Stimulated activated CD4-positive, alpha-beta T cell treated with anti-CD3 and anti-CD28 coated beads, Interleukin-4, amount 100 ng/mL, for 48 hours (primary cell): ENCODE data around the gene GSDMA.
"Not testable (repeated sequence)": the region's sequence is repeated elsewhere in the genome, so short reads cannot be mapped to it uniquely, and the experiment has no call there.

ENCODE experiments used
- DNase-seq, 2 donors: peaks; one replicate each; pipeline ENCODE4 v3.0.0-alpha.2; 2020; ENCODE audit warnings: low read depth in 2 of 2

Gene GSDMA

DNA sequence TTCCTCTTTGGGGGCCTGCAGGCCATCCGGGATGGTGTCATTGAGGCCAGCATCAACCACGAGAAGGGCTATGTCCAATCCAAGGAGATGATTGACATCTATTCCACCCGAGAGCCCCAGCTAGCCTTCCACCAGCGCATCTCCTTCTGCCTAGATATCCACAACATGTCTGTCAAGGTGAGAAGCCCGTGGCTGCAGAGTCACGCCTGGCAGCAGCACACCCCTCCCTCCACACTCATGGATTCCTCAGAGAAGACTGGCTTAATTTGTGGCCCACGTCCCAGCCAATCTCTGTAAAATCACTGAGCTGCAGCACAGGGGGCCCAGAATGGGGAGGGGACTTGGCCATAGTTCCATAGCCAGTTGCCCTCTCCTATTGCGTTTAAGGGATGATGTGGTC is 33.4 kb downstream of the GSDMA start:
- DNase-seq, result no peak

DNA sequence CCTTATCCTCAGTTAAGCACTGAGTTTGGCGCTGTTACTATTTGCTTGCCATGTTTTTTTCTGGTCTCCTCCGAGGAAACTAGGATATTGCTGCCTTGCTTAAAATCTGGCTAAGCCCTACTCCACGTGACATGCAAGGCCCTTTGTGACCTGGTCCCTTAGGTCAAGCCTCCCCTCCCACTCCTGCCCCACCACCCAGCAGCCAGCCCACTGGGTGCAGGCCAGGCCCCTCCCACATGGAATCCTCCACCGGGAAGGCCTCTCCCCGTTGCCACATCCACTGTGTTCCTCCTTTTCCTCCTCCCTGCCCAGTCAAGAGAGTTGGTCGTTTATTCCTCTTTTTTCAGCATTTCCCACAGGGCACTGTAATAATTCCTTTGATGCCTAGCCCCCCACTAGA is 34.0 kb downstream of the GSDMA start:
- DNase-seq, result no peak

DNA sequence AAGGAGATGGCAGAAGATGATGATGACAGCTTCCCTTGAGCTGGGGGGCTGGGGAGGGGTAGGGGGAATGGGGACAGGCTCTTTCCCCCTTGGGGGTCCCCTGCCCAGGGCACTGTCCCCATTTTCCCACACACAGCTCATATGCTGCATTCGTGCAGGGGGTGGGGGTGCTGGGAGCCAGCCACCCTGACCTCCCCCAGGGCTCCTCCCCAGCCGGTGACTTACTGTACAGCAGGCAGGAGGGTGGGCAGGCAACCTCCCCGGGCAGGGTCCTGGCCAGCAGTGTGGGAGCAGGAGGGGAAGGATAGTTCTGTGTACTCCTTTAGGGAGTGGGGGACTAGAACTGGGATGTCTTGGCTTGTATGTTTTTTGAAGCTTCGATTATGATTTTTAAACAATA is 34.7 kb downstream of the GSDMA start:
- no peak for DNase-seq

DNA sequence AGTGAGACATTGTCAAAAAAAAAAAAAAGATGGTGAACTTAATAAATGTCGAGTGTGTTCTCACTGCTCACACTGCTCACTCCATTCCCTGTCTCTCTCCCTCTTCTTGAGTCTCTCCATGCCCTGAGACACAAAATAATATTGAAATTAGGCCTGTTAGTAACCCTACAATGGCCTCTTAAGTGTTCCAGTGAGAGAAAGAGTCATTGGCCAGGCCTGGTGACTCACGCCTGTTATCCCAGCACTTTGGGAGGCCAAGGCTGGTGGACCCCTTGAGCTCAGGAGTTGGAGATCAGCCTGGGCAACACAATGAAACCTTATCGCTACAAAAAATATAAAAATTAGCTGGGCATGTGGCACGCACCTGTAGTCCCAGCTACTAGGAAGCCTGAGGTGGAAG is 36.3 kb downstream of the GSDMA start:
- no peak for DNase-seq

DNA sequence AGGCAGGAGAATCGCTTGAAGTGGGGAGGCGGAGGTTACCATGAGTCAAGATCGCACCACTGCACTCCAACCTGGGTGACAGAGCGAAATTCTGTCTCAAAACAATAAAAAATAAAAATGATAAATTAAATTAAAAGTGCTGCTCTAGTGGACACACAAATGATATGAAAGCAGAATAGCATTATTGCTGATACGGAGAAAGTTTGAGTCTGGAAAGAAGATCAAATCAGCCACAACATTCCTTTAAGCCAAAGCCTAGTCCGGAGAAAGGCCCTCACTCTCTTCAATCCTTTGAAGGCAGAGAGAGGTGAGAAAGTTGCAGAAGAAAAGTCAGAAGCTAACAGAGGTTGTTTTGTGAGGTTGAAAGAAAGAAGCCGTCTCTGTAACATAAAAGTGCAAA is 37.4 kb downstream of the GSDMA start:
- DNase-seq, result no peak

DNA sequence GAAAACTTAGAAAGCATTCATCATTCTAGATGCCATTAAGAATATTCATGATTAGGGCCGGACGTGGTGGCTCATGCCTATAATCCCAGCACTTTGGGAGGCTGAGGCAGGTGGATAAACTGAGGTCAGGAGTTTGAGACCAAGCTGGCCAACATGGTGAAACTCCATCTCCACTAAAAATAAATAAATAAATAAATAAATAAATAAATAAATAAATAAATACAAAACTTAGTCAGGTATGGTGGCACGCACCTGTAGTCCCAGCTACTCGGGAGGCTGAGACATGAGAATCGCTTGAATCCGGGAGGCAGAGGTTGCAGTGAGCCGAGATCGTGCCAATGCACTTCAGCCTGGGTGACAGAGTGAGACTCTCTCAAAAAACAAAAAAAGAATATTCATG is 38.5 kb downstream of the GSDMA start:
- DNase-seq, result not testable (repeated sequence)

DNA sequence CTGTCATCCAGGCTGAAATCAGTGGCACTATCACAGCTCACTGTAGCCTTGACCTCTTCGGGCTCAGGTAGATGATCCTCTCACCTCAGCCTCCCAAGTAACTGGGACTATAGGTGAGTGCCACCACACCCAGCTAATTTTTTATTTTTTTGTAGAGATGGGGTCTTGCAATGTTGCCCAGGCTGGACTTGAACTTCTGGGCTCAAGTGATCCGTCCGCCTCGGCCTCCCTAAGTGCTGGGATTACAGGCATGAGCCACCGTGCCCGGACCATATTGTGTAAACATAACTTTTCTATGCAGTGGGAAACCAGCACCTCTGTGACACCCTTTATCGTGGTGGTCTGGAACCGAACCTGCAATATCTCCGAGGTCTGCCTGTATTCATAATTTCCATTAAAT is 41.3 kb downstream of the GSDMA start:
- DNase-seq, result no peak

DNA sequence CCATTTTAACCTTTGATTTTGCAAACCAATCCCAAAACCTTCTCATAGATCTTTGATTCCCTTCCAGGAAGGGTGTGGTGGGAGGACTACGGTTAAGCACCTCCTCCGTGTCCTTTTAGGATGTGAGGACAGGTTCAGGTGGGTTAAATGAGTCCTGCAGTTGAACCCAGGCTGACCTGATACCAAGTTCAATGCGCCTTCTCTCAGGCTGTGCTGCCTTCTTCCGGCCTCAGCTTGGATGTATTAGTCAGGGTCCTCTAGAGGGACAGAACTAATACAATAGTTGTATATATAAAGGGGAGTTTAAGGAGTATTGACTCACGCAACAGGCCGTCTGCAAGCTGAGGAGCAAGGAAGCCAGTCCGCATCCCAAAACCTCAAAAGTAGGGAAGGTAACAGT is 41.9 kb downstream of the GSDMA start:
- DNase-seq, result no peak

DNA sequence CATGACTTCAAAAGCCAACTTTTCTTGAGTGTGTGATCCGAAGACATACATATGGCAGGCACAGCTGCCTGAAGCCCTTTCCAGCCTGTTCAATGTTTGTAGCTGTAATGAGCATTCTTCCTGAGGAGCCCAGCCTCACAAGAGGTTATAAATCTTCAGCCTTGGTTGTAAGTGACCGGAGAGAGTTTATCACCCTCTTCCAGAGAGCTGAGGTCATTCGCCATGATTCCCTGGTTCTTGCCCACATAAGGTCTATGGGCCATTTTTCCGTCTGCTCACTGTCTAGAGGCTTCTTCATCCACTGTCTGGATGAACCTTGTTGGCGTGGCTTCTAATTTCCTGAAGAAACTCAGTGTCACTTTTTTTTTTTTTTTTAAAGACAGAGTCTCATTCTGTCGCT is 42.7 kb downstream of the GSDMA start:
- DNase-seq, result no peak

DNA sequence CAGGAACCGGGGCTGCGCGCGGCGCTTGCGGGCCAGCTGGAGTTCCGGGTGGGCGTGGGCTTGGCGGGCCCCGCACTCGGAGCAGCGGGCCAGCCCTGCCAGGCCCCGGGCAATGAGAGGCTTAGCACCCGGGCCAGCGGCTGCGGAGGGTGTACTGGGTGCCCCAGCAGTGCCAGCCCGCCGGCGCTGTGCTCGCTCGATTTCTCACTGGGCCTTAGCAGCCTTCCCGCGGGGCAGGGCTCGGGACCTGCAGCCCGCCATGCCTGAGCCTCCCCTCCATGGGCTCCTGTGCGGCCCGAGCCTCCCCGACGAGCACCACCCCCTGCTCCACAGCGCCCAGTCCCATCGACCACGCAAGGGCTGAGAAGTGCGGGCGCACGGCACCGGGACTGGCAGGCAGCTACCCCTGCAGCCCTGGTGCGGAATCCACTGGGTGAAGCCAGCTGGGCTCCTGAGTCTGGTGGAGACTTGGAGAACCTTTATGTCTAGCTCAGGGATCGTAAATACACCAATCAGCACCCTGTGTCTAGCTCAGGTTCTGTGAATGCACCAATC is 48.2 kb downstream of the GSDMA start:
- not testable (repeated sequence) for DNase-seq

DNA sequence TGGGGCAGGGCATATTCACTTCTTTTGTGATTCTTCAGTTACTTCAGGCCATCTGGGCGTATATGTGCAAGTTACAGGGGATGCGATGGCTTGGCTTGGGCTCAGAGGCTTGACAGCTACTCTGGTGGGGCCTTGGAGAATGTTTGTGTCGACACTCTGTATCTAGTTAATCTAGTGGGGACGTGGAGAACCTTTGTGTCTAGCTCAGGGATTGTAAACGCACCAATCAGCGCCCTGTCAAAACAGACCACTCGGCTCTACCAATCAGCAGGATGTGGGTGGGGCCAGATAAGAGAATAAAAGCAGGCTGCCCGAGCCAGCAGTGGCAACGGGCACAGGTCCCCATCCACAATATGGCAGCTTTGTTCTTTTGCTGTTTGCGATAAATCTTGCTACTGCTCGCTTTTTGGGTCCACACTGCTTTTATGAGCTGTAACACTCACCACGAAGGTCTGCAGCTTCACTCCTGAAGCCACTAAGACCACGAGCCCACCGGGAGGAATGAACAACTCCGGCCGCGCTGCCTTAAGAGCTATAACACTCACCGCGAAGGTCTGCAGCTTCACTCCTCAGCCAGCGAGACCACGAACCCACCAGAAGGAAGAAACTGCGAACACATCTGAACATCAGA is 49.3 kb downstream of the GSDMA start:
- DNase-seq, result not testable (repeated sequence)

DNA sequence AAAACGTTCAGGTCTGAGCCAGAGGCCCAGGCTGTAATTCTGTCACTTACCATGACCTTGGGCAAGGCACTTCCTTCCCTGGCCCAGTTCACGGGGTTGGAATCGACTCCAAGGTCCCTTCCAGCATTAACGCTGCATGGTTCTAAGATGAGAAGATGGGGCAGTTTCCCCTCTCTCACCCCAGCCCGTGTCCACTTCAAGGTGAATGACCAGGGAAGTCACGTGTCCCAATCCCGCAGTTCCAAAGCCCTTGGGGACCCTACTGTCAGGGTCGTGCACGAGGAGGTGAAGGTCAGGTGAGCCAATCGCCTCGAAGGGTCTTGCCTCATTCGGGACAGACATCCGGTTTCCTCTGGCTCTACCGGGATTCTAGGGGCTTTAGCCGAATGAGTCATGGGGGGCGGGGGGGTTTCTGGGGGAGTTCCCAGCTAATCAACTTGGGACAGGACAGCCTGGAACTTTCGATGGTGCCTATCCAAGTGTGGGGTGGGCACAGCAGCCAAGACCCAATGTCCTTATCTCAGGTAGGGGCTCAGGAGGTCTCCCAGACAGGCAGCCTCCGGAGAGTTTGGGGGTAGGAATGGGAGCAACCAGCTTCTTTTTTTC is 51.7 kb downstream of the GSDMA start:
- DNase-seq, result no peak

DNA sequence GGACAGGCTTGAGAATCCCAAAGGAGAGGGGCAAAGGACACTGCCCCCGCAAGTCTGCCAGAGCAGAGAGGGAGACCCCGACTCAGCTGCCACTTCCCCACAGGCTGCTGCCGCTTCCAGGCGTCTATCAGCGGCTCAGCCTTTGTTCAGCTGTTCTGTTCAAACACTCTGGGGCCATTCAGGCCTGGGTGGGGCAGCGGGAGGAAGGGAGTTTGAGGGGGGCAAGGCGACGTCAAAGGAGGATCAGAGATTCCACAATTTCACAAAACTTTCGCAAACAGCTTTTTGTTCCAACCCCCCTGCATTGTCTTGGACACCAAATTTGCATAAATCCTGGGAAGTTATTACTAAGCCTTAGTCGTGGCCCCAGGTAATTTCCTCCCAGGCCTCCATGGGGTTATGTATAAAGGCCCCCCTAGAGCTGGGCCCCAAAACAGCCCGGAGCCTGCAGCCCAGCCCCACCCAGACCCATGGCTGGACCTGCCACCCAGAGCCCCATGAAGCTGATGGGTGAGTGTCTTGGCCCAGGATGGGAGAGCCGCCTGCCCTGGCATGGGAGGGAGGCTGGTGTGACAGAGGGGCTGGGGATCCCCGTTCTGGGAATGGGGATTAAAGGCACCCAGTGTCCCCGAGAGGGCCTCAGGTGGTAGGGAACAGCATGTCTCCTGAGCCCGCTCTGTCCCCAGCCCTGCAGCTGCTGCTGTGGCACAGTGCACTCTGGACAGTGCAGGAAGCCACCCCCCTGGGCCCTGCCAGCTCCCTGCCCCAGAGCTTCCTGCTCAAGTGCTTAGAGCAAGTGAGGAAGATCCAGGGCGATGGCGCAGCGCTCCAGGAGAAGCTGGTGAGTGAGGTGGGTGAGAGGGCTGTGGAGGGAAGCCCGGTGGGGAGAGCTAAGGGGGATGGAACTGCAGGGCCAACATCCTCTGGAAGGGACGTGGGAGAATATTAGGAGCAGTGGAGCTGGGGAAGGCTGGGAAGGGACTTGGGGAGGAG is 52.5 kb downstream of the GSDMA start, which contains the start of gene CSF3:
Gene CSF3 (plus strand): TSS at position 436 of the 993 bp plus-strand sequence. CDS start 35 bp downstream, at position 471.
- DNase-seq, result no peak

DNA sequence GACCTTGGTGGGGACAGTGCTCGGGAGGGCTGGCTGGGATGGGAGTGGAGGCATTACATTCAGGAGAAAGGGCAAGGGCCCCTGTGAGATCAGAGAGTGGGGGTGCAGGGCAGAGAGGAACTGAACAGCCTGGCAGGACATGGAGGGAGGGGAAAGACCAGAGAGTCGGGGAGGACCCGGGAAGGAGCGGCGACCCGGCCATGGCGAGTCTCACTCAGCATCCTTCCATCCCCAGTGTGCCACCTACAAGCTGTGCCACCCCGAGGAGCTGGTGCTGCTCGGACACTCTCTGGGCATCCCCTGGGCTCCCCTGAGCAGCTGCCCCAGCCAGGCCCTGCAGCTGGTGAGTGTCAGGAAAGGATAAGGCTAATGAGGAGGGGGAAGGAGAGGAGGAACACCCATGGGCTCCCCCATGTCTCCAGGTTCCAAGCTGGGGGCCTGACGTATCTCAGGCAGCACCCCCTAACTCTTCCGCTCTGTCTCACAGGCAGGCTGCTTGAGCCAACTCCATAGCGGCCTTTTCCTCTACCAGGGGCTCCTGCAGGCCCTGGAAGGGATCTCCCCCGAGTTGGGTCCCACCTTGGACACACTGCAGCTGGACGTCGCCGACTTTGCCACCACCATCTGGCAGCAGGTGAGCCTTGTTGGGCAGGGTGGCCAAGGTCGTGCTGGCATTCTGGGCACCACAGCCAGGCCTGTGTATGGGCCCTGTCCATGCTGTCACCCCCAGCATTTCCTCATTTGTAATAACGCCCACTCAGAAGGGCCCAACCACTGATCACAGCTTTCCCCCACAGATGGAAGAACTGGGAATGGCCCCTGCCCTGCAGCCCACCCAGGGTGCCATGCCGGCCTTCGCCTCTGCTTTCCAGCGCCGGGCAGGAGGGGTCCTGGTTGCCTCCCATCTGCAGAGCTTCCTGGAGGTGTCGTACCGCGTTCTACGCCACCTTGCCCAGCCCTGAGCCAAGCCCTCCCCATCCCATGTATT is 53.5 kb downstream of the GSDMA start:
- no peak for DNase-seq

DNA sequence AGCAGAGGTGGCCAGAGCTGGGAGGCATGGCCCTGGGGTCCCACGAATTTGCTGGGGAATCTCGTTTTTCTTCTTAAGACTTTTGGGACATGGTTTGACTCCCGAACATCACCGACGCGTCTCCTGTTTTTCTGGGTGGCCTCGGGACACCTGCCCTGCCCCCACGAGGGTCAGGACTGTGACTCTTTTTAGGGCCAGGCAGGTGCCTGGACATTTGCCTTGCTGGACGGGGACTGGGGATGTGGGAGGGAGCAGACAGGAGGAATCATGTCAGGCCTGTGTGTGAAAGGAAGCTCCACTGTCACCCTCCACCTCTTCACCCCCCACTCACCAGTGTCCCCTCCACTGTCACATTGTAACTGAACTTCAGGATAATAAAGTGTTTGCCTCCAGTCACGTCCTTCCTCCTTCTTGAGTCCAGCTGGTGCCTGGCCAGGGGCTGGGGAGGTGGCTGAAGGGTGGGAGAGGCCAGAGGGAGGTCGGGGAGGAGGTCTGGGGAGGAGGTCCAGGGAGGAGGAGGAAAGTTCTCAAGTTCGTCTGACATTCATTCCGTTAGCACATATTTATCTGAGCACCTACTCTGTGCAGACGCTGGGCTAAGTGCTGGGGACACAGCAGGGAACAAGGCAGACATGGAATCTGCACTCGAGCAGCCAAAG is 54.7 kb downstream of the GSDMA start:
- DNase-seq, result no peak

DNA sequence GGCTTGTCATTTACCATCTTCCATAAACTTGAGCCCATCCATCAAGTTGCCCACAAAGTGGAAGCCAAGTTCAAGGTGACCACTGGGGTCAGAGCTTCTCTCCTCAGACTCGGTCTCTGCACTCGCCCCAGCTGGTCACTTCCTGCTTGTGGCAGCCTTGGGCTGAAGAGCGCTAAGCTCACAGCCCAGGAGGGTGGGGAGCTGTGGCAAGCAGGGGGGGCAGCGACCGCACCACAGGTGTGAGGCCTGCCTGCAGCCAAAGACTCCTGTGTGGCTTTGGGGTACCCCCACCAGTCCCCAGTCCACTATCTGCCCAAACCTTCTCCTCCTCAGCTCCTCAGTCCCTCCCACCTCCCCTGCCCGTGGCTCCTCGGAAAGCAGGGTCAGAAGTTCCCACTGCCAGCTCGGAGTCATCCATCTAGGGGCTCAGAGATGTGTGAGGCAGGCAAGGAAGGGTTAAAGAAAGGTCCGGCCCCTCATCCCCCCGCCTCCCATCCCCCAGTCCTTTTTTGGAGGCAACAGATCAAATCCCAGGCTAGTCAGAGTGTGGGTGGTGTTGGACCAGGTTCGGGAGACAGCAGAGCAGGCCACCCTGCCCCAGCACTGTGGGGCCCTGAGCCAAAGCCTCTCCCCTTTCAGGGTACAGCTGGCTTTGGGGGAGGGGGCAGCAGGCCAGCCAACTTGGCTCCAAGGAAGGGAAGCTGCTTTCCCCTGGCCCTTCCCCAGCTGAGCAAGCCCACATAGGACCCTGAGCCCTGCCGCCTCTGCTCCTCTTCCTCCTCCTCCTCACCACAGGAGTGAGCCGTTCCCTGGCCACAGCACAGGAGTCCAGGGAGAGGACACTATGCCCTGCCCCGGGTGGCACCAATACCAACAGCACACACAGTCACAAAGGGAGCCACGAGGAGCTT is 55.7 kb downstream of the GSDMA start:
- DNase-seq, result no peak

DNA sequence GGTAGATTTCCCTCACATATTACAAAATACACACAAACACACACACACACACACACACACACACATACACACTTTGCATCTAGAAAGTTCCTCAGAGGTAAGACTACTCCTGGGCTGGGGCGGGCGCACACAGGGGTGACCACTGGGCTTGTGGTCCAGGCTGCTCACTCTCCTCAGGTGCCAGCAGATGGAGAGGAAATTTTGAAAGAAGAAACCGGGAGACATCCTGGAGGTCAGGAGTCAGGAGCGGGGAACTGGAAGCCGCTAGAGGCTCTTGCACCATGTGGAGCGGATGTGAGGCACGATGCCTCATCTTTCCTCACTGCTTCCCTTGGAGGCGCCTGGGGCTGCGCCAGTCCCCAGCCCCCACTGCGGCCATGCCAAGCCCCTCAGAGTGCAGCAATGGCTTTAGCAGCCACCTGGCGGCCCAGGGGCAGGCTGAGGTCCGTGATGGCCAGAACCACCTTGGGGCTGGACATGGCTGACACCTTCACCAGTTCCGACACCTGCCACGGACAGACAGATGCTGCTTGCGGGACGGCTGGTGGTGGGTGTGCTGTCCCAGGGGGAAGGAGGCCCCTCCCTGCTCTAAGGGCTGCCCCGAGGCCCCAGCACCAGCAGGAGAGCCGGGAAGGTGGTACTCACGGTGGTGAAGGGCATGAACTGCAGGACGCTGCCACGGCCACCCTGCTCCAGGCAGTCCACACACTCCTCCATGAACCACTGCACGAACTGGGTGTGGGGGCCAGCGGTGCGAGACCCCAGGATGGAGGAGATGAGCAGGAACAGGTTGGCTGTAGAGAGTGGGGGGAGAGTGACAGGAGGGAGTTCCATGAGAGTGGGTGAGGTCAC is 56.6 kb downstream of the GSDMA start:
- DNase-seq, result no peak

DNA sequence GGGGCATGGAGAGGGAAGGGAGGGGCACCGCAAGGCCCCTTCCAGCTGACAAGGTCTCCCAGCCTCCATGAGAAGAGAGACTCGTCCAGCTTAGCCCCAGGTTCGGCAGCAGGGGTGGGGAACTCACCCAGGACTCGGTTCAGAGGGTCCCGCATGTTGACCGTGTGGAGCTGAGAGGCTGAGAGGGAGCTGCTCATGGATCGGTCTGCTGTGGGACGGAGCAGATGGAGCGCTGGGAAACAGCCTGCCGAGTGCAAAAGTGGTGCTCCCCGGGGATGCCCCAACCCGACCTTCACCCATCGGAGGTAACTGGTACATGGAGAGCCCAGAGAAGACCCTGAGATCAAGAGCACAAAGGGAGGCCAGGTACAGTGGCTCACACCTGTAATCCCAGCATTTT is 57.3 kb downstream of the GSDMA start:
- no peak for DNase-seq
